Measurements from ENCODE around the gene NOL4L. TPM values are rescaled to one million over a fixed set of nuclear protein-coding genes. Genes with fewer than 3 reads are reported as not detected.
A peak's percentile ranks its signal among the peaks of the same experiment; 100 is the strongest.

Gene NOL4L
- total RNA-seq, 1 donor from 2014 or later = 44.1 TPM

DNA sequence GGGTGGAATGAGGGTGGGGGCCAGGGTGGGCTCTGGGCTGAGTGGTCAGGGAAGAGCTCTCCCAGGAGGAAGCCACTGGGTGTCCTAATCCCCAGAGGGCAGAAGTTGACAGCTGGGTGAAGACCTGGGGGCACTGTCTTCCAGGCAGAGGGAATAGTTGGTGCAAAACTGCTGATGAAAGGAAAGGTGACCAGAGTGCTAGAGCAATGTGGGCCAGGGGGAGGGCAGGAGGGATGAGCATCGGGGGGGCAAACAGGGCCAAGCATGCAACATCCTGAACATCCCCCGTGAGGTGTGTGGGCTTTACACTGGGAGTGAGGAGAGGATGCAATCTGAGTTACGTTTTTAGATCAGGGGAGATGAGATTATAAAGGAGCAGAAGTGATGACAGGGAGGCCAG is 97.8 kb downstream of the NOL4L start:
- TF ChIP-seq, protein P1, sequence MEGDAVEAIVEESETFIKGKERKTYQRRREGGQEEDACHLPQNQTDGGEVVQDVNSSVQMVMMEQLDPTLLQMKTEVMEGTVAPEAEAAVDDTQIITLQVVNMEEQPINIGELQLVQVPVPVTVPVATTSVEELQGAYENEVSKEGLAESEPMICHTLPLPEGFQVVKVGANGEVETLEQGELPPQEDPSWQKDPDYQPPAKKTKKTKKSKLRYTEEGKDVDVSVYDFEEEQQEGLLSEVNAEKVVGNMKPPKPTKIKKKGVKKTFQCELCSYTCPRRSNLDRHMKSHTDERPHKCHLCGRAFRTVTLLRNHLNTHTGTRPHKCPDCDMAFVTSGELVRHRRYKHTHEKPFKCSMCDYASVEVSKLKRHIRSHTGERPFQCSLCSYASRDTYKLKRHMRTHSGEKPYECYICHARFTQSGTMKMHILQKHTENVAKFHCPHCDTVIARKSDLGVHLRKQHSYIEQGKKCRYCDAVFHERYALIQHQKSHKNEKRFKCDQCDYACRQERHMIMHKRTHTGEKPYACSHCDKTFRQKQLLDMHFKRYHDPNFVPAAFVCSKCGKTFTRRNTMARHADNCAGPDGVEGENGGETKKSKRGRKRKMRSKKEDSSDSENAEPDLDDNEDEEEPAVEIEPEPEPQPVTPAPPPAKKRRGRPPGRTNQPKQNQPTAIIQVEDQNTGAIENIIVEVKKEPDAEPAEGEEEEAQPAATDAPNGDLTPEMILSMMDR (conservative IDR thresholded peaks at IDR 0.05; ENCODE audit: low read depth, low read length) = no peak
- no peak overlapping the region for H3K4me3 ChIP-seq (ENCODE audit: low read depth, low read length)
- no peak for DNase-seq (ENCODE audit: low read depth)

DNA sequence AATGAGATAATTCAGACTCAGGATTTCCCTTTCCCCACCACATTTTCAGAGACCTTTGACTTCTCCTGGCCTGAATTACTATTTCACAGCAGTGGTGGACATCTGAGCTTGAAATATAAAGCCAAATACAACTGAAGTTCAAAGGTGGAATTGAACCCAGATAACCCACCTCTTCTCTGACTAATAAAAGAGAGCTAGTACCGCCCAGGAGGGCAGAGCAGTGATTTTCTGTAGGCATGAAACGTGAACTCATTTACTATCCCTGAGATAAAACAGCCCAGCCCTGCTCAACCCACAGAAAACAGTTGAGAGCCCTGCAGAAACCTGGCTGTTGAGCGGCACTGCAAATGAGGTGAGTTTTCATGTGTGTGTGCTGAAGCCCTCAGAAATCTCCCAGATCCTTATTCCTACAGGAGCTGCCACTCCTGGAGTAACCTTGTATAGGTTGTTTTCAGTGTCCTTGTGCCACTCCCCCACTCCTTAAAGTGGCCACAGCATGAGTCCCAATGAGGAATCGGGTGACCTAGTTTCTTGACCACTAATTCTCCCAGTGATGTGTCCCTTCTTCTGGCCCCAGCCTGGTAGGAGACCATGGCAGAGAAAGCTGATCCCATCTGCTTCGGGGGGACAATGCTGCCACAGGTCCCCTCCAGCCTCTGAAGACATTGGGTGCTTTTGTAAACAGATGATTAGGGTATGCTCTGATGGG is 99.2 kb downstream of the NOL4L start:
- no peak for DNase-seq (ENCODE audit: low read depth)
- TF ChIP-seq, protein P1 (conservative IDR thresholded peaks at IDR 0.05; ENCODE audit: low read depth, low read length) = no peak
- H3K4me3 ChIP-seq (ENCODE audit: low read depth, low read length) = no peak overlapping the region

DNA sequence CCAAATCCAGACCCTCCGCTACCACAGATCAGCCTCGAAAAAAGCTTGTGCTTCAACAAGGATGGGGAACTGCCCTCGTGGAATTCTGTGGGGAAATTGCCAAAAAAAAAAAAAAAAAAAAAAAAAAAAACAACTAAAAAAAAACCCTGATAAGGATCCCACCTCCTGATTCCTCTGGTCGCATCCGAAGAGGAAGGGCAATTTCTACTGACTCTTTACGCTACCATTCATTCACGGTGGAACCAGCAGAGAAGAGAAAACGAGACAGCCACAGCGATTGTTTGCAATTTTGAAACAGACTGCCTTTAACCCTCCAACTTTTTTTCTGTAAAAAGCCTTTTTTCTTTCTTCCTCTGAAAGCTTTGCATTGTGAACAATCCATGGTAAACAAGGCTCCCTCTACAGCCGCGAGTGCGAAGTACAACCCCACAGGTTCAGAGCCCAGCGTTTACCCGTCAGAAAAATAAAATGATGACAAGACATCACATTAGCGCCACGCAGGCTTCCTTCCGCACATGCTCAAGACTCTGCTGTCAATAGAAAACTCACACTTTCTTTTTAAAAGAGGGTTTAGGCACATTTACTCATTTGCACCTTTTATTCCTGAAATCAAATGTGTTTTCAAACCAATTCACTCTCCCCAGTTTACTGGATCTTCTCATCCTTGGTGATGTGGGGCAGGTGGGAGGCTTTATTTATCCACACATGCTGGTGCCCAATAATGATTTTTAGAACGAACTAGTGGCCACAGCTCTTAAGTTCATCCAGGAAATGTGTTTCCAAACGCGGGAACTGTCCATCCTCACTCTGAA is 100.0 kb downstream of the NOL4L start:
- TF ChIP-seq, protein P1 (conservative IDR thresholded peaks at IDR 0.05; ENCODE audit: low read depth, low read length) = peak; percentile 82
- H3K4me3 ChIP-seq (ENCODE audit: low read depth, low read length) = peak overlapping the region; percentile 69

DNA sequence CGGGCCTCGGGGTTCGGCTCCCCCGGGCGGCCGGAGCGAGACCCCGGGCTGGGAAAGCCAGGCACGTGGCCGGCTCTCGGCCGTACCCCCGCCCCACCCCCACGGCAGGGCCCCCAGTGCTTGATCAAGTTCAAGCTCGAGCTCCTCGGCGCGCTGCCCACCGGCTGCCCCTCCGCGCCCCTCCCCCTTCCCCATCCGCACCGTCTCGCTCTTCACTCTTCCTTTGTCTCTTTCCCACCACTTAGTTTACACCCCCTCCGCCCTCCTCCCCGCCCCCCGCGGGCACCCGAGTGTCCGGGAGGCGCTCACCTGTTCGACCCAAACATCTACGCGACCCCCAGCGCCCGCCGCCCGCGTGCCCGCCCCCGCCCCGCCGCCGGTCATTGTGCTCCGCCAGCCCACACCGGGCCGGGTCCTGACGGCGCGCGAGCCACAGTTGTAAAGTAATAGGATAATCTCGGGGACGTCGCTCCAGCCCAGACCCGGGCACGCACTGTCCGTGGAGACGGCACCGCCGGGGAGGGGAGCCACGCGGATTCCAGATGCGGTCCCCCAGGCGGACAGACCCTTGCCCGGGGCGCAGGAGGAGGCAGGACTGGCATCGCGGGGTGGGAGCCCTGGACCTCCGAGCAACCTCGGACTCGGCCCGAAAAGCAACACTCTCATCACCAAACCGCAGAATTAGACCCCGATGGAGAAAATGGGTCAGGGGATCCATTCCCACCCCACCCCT is 100.7 kb downstream of the NOL4L start:
- H3K4me3 ChIP-seq (ENCODE audit: low read depth, low read length) = peak overlapping the region; percentile 69
- DNase-seq (ENCODE audit: low read depth) = no peak
- TF ChIP-seq, protein P1 (conservative IDR thresholded peaks at IDR 0.05; ENCODE audit: low read depth, low read length) = no peak

More for the DNA sequence above, 100.0 kb downstream of the NOL4L start:
- DNase-seq (ENCODE audit: low read depth) = peak; percentile 44

DNA sequence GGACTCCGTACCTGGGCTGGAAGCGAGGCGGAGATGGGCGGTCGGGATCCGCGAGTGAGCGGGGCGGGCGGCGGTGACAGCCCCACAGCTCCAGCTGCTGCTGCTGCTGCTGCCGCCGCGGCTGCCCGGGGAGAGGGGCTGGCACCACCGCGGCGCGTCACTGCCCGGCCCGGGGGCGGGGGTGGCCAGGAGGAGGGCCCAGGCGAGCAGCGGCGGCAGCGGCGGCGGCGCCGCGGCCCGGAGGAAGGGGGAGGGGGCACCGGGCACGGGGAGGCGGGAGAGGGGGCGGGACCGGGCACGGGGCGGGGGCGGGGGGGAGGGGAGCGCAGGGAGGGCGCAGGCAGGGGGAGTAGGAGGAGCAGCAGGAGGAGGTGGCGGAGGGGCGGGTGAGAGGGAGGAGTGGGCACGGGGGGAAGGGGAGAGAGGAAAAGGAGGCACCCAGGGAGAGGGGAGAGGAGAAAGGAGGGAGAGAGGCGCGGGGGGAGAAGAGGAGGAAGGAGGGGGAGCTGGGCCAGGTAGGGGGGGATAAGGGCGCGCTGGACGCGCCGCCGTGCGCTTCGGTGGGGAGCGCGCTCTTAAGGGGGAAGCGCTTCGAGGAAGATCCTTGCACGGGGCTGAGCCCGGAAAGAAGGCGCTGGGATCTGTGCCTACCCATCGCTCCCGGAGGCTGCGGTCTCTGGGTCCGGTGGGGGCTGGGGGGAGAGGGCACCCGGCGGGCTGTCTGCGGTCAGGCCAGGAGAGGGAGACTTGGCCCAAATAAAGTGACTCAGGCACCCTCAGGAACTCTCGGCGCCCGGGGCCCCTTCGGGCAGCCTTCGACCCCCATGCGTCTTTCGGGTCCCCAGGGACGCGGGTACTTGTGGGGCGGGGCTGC is 101.5 kb downstream of the NOL4L start:
- peak overlapping the region; percentile 87 for H3K4me3 ChIP-seq (ENCODE audit: low read depth, low read length)
- no peak for DNase-seq (ENCODE audit: low read depth)
- TF ChIP-seq, protein P1 (conservative IDR thresholded peaks at IDR 0.05; ENCODE audit: low read depth, low read length) = no peak
